ENCODE results near the gene RYR1.
A peak's percentile ranks its signal among the peaks of the same experiment; 100 is the strongest.

Gene RYR1

DNA sequence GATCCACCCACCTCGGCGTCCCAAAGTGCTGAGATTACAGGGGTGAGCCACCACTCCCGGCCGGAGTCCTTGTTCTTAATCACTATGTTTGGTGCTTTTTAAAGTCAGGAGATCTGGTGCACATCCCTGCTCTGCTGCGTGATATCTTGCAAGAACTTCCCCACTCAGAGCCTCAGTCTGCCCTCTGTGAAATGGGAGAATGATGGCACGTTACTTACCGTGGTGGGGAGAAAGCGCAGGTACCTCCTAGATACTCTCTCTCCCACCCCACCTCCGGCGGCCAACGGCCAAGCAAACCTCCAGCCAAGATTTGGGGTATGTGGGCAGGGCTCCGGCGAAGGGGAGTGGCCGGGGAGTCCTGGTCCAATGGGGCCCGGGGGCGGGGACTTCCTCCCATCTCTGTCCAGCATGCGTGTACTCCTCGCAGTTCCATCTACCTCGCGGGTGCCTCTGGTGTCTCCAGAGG is at the start of gene RYR1:
TSS of gene RYR1 (plus strand) at position 424 of the 466 bp plus-strand sequence. CDS start 139 bp downstream, outside the sequence.
- DNase-seq, result peak; percentile 78

GRCh38 chr19:38383743-38384142 is 49.7 kb upstream of the RYR1 start:
- DNase-seq, result no peak

DNA sequence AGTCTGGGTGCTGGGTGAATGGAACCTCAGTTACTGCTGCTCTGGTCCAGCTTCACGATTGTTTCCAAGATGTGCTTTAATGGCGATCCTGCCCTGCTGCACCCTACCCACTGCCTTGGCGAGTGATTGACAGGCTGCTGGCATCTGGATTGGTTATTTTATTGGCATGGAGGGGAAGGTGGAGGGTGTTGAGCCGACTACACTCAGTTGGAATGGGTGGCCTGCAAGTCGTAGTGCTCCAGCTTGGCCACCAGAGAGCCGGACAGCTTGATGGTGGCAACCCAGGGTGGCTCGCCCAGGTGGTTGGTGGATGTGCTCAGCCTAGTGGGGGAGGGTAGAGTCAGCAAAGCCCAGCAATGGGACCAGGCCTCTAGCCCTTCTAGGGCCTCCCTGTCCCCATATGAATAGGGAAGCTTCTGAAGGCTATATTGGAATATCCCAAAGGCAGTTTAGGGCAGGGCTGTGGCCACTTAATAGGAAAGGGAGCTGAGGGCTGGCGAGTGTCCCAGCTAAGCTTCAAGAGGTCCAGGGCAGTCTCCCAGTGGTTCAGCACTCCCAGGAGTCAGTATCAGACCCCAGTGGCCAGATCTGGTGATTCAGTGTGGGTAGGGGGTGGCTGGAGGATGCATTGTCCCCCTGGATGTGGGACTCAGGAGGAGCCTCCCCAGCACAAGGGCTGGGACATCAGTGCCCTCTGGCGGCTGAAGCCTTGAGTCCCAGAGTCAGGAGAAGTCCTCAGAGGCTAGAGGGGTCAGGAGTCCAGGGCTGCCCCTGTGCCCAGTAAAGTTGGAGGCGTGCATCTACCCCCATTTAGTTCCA is 49.1 kb upstream of the RYR1 start:
- DNase-seq, result no peak

DNA sequence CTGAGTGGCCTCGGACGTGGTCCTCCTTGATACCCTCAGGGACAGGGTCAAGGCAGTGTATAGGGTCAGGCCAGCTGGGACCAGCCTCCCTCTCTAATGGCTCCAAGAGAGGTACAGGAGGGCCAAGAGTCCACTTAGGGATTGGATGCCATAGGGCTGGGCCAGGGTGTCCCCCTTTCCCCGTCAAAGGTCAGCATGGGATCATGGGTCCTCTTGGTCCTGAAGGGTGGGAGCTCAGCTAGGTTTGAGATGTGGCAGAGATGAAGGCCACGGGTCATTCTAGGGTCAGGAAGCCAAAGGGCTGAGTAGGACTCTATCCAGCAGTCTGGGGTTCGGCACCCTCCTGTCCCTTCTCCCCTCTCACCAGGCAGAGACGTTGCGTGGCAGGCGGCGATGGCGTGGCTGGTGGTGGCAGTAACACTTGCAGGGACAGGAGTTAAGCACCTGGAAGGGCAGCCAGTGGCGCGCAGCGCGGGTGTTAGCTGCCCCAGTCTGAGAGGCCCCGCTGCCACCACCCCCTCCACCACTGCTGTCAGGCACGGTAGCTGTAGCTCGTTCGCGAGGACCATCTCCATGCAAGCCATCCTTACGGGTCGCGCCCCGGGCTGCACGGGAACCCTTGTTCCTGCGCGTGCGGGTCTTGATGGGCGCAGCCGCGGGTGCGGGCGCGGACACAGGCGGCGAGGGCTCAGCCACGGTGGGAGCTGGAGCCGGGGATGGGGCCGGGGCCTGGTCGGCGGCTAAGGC is 48.3 kb upstream of the RYR1 start:
- no peak for DNase-seq

DNA sequence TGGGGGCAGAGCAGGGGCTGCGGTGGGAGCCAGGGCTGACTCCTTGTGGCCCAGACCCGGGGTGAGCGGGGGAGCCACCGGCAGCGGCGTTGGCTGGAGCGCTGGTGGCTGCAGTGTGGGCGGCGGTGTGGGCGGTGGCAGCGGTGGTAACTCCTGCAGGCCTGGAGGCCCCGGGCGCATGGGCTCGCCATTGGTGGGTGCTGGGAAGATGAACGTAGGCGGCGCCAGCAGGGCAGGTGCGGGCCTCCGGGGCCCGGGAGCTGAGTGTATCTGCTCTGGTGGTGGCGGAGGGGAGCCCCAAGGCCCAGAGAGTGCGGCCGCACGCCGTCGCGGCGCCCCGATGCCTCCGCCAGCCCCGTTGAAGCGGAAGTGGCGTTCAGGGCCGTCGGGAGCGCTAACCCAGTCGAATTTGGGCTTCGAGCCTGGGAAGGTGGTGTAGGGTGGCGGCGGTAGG is 47.7 kb upstream of the RYR1 start:
- no peak for DNase-seq

DNA sequence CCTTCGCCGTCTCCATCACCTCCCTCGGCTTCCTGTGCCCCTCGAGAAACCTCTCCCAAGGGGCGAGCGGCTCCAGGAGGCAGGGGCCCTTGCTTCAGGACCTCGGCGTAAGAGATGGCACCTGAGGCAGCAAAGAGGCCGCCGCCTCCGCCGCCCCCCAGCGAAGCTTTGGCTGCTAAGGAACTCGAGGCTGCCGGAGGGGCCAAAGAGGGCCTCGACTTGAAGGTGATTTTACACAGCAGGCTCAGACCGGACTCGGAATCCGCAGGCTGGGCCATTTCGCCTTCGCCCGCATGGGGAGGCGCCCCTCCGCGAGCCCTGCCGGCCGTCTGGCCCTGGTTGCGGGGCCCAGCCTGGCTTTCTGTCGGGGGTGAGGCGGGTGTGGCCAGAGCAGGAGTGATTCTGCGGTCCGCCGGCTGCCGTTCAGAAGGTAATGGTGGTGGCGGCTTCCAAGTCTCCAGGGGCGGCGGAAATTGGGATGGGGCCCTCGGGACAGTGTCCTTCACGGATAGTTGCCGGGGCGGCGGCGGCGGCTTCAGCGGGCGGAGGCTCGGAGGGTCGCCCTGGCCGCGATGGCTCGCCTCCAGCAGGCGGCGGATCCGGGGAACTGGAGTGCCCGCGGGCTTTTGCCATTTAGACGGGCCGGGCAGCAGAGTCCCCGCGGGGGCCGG is 47.1 kb upstream of the RYR1 start:
- no peak for DNase-seq

DNA sequence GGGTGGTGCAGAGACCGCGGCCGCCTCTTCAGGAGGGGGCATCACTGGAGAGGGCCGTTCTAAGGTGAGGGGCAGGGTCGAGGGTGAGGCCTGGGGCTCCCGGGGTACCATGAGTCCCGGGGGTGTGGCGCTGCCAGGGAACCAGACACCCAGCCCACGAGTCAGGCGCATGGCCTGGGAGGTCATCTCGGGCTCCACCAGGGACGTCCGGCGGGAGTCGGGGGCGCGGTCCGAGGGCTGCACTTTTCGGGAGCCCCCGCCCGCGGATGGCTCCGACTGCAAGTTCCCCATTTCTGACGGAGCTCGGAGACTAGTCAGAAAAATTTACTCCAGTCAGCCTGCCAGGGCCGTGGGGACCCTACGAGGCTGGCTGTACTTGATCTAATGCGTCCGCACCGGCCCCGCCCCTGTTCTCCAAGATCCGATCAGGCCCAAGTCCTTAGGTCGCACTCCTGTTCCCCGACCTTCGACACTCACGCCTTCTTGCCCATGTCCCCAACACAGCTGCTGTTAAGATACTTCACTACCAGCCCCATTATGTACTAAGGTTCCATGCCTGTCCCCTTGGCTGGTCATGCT is 46.4 kb upstream of the RYR1 start:
- DNase-seq, result no peak

DNA sequence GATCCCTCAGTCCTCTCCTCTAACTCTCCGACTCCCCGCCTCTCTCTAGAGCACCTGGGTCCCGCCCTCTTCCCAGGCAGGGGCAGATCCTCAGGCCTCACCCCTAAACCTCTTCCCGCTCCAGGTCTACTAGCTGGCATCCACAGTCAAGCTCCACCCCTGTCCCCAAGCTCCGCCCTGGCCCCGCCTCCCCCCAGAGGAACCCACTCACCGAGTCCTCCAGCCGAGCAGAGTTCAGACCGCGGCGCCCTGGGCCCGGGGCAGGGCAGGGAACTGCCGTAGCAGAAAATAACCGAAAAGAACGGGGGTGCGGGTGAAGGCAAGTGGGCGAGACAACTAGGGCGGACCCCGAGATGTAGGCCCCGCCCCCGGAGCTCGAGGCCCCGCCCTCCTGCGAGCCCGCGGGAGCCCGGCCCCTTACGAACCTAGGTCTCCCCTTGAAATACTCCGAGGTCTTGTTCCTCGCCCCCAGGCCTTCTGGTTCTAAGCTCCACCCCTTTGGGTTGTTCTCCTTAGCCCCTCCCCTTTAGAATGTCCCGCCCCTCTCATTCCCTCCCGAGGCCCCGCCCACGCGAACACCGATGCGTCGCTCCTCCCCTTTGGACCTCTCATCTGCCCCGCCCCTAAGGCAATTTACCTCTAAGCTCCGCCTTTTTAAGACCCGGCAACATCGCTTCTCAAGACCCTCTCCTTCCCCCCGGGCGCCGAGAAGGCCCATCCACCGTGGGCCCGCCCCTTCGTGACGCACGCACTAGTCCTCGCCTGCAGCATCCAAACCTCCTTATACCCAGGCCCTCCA is 45.7 kb upstream of the RYR1 start, which contains the start of gene GGN:
TSS of gene GGN (minus strand) at position 485 of the 799 bp plus-strand sequence. CDS start 773 bp downstream, outside the sequence.
- DNase-seq, result peak; percentile 93

DNA sequence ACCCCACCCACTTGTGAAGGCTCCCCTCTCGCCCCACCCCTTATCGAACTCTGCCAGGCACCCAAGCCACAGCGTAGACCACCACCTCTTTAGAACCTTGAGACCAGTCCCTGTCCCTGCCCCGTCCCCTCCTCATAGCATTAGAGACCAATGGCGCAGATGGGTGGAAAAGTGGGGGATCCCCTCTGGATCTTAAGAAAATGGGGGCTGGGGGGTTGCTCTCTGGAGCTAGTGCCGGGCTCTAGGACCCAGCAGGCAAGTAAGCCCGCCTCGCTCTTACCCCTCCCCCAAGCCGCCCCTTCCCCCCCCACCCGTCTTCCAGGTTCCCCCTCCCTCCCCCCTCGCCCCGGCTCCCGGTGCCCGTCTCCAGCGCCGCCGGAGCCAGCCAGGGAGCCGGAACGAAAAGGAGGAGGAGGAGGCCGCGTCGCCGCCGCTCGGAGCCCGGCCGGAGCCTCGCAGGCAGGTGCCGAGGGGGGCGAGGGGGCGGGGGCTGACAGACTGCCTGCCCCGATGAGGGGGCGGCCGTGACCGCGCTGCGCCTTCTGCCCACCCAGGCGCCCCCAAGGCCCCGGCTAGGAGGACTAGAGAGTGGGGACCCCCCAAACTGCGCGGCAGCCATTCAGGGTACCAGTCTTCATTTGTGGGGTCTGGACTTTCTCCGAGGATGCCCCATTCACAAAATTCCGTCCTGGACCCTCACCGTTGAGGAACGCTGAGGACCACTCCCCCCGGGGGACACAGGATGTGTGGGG is 45.0 kb upstream of the RYR1 start, which contains the start of gene SPRED3:
TSS of gene SPRED3 (plus strand) at position 349 of the 752 bp plus-strand sequence. CDS start 1,606 bp downstream, outside the sequence.
- no peak for DNase-seq

DNA sequence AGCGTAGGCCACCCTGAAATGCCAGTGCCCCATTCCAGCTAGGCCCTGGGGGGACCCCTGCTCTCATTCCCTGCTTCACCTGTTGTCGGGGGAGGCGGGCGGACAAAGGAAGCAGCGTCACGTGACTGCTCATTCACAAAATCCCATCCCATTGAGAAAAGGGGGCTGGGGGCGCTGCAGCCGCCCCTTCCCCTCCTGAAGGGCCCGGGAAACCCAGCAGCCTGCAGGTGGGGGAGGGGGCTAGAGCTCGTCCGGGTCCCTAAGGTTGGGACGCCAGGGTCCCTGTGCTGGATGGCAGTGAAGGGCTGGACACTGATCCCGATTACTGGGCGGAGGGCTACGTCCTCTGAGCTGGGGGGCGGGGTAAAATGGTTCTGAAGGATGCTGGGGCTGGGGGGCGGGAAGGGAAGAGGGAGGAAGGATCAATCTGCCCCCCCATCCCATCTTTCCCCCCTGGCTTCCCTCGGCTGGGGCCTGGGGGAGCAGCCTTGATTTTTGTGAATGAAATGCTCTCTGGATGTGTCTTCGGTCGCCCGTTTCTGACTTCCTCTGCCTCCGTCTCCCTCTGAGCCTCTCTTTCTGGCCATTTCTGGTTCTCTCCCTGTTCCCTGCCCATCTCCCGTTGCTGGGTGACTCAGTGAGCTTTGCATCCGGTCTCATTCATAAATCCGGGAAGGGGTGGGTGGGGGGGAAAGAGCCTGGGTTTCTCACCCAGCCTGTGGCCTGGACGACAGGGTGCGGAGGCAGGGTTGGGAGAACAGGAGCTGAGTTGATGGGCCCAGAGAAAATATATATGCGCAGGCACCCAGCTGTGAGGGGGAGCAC is 44.2 kb upstream of the RYR1 start:
- no peak for DNase-seq

DNA sequence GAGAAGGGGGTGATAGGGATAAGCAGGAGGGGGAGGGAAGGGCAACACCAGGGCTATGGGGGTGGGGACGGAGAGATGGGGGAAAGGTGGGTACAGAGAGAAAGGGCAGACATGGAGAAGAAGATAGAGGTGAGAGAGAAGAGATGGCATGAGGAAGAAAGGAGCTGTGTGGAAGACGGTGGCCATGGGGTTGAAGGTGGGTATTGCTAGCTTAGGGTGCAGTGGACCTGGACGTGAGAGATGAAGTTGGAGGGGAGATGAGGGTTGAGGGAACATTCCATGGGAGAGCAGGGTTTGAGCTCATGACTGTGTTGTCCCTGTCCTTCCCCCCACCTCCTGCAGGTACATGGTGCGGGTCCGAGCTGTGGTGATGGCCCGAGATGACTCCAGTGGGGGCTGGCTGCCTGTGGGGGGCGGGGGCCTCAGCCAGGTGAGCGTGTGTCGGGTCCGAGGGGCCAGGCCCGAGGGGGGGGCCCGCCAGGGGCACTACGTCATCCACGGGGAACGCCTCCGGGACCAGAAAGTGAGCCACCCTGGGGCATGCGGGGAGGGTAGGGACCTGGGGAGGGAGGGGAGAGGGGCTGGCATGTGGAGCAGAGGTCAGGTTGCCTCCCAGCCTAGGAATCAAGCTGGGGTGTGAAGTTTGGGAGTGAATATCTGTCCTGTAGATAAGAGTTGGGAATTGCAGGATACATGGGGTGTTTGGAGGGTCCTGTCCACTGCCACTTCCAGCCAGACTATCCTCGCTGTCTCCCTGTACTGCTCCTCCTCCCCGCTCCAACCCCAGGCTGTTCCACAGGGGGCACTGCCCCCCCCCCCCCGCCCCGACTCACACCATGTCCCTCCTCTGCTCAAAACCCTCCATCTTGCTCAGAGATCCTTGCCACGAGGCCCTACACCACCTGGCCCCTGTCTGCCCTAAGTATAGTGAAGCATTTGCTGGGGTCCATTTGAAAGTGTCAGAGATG is 43.2 kb upstream of the RYR1 start:
- no peak for DNase-seq

DNA sequence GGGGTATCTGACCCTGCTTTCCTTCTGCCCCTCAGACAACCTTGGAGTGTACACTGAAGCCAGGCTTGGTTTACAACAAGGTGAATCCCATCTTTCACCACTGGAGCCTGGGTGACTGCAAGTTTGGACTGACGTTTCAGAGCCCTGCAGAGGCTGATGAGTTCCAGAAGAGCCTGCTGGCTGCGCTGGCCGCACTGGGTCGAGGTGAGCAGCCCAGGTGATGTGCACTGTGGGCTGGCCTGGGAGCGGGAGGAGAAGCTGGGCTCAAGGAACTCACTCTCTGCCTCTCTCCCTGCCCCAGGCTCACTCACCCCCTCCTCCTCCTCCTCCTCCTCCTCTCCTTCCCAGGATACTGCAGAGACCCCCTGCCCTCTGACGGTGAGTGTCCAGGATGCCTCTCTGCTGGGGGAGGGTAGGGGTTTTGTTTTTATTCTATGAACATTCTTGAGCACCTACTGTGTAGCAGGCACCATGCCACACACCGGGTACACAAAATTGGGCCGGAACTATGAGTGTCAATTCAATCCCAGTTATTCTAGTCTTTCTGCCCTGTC is 41.5 kb upstream of the RYR1 start:
- no peak for DNase-seq

DNA sequence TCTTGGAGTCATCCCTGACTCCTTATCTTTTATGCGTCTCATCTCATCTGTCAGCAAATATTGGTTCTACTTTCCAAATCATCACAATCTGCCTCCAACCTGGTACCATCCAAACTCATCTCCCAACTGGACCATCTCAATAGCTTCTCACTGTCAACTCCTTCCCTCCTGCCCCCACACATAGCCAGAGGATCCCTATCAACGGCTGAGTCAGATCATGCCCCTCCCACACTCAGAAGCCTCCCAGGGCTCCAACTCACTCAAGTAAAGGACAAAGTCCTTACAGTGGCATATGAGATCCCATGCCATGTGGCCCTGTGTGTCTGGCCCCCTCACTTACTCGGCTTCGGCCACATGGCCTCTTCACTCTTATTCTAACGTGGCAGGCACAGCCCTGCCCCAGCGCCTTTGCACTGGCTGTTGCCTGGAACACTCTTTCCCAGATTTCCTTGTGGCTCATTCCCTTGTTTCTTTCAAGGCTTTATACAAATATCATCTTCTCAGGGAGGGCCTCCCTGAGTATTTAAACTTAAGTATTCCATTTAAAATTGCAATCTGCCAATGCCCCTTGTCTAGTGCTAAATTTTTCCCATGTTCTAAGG is 40.7 kb upstream of the RYR1 start:
- no peak for DNase-seq

DNA sequence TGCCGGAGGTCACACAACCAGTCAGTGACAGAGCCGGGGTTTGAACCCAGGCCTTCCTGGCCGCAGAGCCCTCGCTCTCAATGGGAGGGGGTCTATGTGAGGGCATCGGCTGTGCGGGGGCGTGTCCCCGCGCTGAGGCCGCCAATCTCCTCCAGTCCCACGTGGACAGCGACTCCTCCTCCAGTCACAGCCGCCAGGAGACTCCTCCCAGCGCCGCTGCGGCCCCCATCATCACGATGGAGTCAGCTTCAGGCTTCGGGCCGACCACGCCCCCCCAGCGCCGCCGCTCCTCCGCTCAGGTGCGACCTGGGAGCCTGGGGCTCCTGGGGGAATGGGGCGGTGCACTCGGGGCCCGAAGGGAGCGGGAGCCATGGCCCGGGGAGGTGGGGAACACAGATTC is 39.0 kb upstream of the RYR1 start:
- peak; percentile 88 for DNase-seq

DNA sequence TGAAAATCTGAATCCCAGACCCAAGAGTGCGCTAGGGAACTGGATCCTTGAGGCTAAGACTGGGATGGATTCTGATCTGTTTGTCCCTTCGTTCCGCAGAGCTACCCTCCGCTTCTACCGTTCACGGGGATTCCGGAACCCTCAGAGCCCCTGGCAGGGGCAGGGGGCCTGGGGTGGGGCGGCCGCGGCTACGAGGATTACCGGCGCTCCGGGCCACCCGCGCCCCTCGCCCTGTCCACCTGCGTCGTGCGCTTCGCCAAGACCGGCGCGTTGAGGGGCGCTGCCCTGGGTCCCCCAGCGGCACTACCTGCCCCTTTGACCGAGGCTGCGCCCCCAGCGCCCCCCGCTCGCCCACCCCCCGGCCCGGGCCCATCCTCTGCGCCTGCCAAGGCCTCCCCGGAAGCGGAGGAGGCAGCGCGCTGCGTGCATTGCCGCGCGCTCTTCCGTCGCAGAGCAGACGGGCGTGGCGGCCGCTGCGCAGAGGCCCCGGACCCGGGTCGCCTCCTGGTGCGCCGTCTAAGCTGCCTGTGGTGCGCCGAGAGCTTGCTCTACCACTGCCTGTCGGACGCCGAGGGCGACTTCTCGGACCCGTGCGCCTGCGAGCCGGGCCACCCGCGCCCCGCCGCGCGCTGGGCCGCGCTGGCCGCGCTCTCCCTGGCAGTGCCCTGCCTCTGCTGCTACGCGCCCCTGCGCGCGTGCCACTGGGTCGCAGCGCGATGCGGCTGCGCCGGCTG is 37.9 kb upstream of the RYR1 start:
- peak; percentile 60 for DNase-seq

DNA sequence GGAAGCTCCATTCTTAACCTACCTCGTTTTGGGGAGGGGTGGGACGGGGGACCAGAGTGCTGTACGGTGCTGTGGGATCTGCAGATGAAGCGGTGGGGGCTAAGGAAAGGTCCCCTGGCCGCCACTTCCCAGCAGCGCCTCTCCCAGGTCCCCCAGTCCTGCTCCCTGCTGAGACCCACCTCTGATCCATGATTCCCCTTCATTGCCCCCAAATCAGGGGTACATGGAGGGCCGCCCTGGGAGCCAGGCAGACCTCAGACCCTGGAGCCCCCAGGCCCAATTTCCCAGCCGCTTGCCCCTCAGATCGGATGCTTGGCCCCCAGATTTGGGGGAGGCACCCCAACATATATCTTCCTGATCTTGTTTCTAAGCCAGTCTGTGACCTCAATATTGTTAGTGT is 34.4 kb upstream of the RYR1 start:
- DNase-seq, result no peak

GRCh38 chr19:38399537-38399936 is 34.0 kb upstream of the RYR1 start:
- no peak for DNase-seq

Measured in activated CD4-positive, alpha-beta T cell treated with anti-CD3 and anti-CD28 coated beads for 48 hours (primary cell).